SK-N-MC (cell line): ENCODE results near the gene PARVB.

Experiments used
- DNase-seq: peaks from one replicate; pipeline ENCODE4 v3.0.0-alpha.2; 2011; ENCODE audit warnings: low read depth, low spot score
- H3K27ac ChIP-seq: fragments of 200-600 bp; sonication (generic); 2 replicates; pipeline ENCODE4 v1.5.1; 2016; ENCODE audit warnings: mixed run types
- H3K36me3 ChIP-seq: fragments of 200-600 bp; sonication (generic); 2 replicates; pipeline ENCODE4 v1.6.1; 2017; ENCODE audit warnings: antibody characterized with exemption, low read length, mixed read lengths; ENCODE audit not compliant: insufficient read depth
- H3K4me3 ChIP-seq: fragments of 200-600 bp; sonication (generic); 2 replicates; pipeline ENCODE4 v1.5.1; 2016
- H3K9ac ChIP-seq: fragments of 200-600 bp; sonication (generic); 2 replicates; pipeline ENCODE4 v1.8.0; 2017; ENCODE audit warnings: mixed run types, mixed read lengths; ENCODE audit not compliant: insufficient read length
- H3K9me3 ChIP-seq: fragments of 200-600 bp; sonication (generic); 2 replicates; pipeline ENCODE4 v1.6.1; 2017; ENCODE audit warnings: low read depth, mild to moderate bottlenecking, antibody characterized with exemption, low read length, moderate library complexity, mixed read lengths
- EZH2 ChIP-seq: fragments of 200-600 bp; sonication (generic); IDR thresholded peaks from one replicate; pipeline ENCODE4 v1.6.1; 2017; ENCODE audit warnings: antibody characterized with exemption
- FOXP2 ChIP-seq: optimal IDR thresholded peaks from 2 replicates; pipeline ENCODE3; 2011; ENCODE audit warnings: mild to moderate bottlenecking, moderate library complexity; ENCODE audit not compliant: insufficient read depth; ENCODE audit errors: extremely low read length, control extremely low read depth
- POLR2AphosphoS5 ChIP-seq: IDR thresholded peaks from 2 replicates; pipeline ENCODE4 v1.6.1; 2012; ENCODE audit warnings: mild to moderate bottlenecking, low read depth, low read length, borderline replicate concordance

PARVB gene

DNA sequence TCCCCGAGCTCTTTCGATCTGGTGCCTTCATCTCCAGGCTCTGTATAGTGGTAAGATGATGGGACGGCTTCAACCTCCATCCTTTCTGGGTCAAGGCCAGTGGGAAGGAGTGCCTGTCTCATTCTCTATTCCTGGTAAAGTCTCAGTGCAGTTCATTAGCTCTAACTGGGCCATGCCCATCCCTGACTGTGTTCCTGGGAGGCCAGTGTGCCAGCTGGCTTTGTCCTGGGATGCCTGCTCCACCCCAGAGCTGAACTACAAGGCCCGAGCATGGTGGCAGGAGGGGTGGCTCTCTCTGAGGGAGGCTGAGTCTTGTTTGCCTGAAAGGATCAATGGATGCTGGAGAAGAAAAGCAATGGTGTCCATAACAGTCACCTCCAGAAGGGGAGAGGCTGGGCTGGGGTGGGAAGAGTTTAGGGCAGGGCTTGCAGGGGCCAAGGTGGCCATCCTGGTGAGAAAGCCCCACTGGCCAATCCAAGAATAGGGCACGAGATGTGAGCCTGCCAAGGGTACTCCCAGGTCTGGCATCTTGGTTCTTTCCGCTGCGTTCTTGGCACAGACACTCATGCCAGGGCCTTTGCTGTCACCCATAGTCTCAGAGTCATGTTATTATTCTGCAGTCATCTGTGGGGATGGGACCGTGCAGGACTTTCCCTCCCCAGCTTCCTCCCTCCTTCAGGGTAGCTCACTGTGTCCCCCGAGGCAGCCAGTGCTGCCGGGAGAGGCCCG, 60.1 kb downstream of the PARVB start:
- Histone ChIP-seq H3K9ac (no peak overlapping the region), H3K9me3 (no peaks in the 10 kb centered on the region), H3K4me3 (no peak overlapping the region), H3K36me3 (no peaks in the 10 kb centered on the region), H3K27ac (no peak overlapping the region)
- TF ChIP-seq POLR2AphosphoS5 (no peak), EZH2 (no peak), FOXP2 (no peak)
- no peak for DNase-seq

GRCh38 chr22:44085743-44086270, 61.7 kb downstream of the PARVB start:
- TF ChIP-seq EZH2: no peak
- TF ChIP-seq FOXP2: no peak
- TF ChIP-seq POLR2AphosphoS5: no peak
- Histone ChIP-seq H3K9ac (no peak overlapping the region), H3K36me3 (no peaks in the 10 kb centered on the region), H3K9me3 (no peaks in the 10 kb centered on the region), H3K4me3 (no peak overlapping the region), H3K27ac (no peak overlapping the region)
- DNase-seq: no peak

- TF ChIP-seq EZH2 (no peak), FOXP2 (no peak), POLR2AphosphoS5 (no peak)
- H3K9ac ChIP-seq: no peak overlapping the region
- no peak for DNase-seq
- H3K9me3 ChIP-seq: no peaks in the 10 kb centered on the region
- H3K4me3 ChIP-seq: no peak overlapping the region
- no peaks in the 10 kb centered on the region for H3K36me3 ChIP-seq
- H3K27ac ChIP-seq: no peak overlapping the region
Observed at GRCh38 chr22:44086271-44087088, 62.4 kb downstream of the PARVB start.

GRCh38 chr22:44087089-44087430, 63.0 kb downstream of the PARVB start:
- H3K27ac ChIP-seq: no peak overlapping the region

GRCh38 chr22:44088976-44089570, 65.0 kb downstream of the PARVB start:
- no peak overlapping the region for H3K27ac ChIP-seq
- no peak for DNase-seq
- no peak overlapping the region for H3K4me3 ChIP-seq
- no peak overlapping the region for H3K9ac ChIP-seq
- no peaks in the 10 kb centered on the region for H3K36me3 ChIP-seq
- TF ChIP-seq FOXP2 (no peak), EZH2 (no peak), POLR2AphosphoS5 (no peak)
- H3K9me3 ChIP-seq: no peaks in the 10 kb centered on the region

More at GRCh38 chr22:44087089-44087430, 63.0 kb downstream of the PARVB start:
- Histone ChIP-seq H3K36me3 (no peaks in the 10 kb centered on the region), H3K4me3 (no peak overlapping the region), H3K9me3 (no peaks in the 10 kb centered on the region), H3K9ac (no peak overlapping the region)
- no peak for DNase-seq
- TF ChIP-seq POLR2AphosphoS5: no peak
- no peak for TF ChIP-seq FOXP2
- TF ChIP-seq EZH2: no peak

DNA sequence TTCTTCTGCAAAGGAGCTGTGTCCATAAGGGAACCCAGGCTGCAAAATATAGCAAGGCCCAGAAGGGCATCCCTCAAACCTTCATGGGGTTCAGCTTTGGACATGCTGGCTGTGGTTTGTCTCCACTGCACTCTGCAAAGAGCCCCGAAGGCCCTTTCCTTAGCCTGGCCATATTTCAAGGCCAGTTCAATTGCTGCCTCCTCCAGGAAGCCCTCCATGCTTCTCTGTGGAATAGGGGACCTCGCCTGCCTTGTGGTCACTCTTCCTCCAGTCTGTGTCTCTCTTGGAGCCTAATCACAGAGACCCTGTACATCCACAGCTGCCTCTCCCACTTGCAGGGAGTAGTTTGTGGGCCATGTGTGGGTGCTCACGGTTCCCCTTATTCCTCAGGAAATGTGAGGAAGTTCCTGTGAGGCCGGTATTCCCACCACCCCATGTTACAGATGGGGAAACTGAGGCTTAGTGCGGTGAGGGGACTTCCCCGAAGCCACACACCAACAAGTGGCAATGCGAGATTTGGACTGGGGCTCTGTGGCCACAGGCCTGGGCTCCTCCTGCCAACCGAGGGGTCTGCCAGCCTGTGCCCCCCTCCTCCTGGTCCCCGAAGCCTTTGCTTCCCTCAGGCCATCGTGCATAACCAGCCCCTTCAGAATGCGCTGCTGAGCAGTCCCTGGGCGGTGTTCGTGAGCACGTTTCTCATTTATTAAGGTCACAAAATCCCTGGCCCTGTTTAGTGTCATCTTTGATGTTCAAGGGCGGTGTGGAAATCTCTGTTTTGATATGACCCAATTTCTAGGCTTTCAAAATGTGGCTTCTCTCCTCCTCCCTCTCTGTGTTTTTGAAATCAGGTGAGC, 65.8 kb downstream of the PARVB start:
- H3K36me3 ChIP-seq: no peaks in the 10 kb centered on the region
- H3K27ac ChIP-seq: no peak overlapping the region
- DNase-seq: no peak
- TF ChIP-seq EZH2: no peak
- no peak overlapping the region for H3K9ac ChIP-seq
- no peak overlapping the region for H3K4me3 ChIP-seq
- H3K9me3 ChIP-seq: no peaks in the 10 kb centered on the region

DNA sequence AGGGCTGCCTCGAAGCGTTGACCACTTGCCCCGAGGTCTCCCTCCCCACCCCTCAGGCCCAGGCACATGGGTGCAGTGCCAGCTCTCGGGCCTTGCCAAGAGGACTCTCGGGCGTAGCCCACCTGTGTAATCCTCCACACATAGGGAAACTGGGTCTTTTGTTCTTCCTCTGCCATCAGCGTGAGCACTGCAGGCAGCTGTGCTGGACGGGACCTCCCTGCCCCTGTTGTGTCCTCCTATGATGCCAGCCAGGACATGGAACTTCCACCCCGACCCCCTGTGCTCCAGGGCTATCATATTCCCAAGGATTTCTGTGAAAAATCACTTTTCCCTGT, 66.4 kb downstream of the PARVB start:
- TF ChIP-seq POLR2AphosphoS5: no peak
- TF ChIP-seq FOXP2: no peak
- TF ChIP-seq EZH2: no peak
- H3K9ac ChIP-seq: no peak overlapping the region
- no peaks in the 10 kb centered on the region for H3K9me3 ChIP-seq
- H3K36me3 ChIP-seq: no peaks in the 10 kb centered on the region
- no peak overlapping the region for H3K27ac ChIP-seq
- DNase-seq: no peak
- no peak overlapping the region for H3K4me3 ChIP-seq

DNA sequence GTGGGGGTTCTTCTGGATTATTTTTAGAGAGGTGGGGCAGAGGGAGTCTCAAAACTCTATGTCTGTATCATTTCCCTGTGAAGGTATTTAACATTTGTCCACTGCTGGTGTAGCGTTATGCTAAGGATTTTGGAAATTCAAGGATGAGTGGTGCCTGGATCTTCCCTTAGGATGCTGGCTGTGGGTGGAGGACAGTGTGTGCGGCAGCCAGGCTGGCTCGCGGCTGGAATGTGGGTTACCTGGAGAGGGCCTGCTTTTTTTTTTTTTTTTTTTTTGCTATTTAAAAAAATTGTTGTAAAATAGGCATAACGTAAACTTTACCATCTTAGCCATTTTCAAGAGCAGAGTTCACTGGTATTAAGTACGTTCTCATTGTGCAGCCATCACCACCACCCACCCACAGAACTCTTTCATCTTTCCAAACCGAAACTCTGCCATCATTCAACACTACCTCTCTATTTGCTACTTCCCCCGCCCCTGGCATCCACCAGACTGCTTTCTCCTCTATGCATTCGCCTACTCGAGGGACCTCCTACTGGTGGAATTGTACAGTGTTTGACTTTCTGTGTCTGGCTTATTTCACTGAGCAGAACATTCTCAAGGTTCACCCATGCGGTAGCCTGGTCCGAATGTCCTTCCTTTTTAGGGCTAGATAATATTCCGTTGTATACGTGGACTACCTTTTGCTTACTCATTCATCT, 67.1 kb downstream of the PARVB start:
- no peak for DNase-seq

More for the DNA sequence above, 67.1 kb downstream of the PARVB start:
- Histone ChIP-seq H3K36me3 (no peaks in the 10 kb centered on the region), H3K9me3 (no peaks in the 10 kb centered on the region), H3K27ac (no peak overlapping the region), H3K9ac (no peak overlapping the region), H3K4me3 (no peak overlapping the region)
- no peak for TF ChIP-seq FOXP2
